Transverse colon (tissue), 3 donors: Measurements from ENCODE around the gene PRR33.

Experiments used
- CTCF ChIP-seq, 5 experiments: fragments of 200-600 bp in 3 of 5; fragments of 450-650 bp in 2 of 5; sonication (generic) in 3 of 5; IDR thresholded peaks; 1 replicate in 2 of 5; 2 replicates in 3 of 5; pipeline ENCODE4 v1.5.1; 2016 to 2017; ENCODE audit warnings: antibody characterized with exemption in 5 of 5, inconsistent platforms in 3 of 5, mild to moderate bottlenecking in 2 of 5, moderate library complexity in 1 of 5
- POLR2A ChIP-seq: fragments of 450-650 bp; IDR thresholded peaks from one replicate; pipeline ENCODE4 v1.6.1; 2016; ENCODE audit warnings: antibody characterized with exemption, mild to moderate bottlenecking, moderate library complexity

- no peak for TF ChIP-seq POLR2A
- no peak for TF ChIP-seq CTCF (IDR thresholded peaks at IDR 0.05)
Observed at GRCh38 chr11:1879342-1879940, 12.3 kb downstream of the PRR33 start.
